ENCODE results near the gene FCHO2.
"Not testable (repeated sequence)": the region's sequence is repeated elsewhere in the genome, so short reads cannot be mapped to it uniquely, and the experiment has no call there.

GRCh38 chr5:73011612-73012011, 55.8 kb downstream of the FCHO2 start:
- not testable (repeated sequence) for TF ChIP-seq CTCF (conservative IDR thresholded peaks at IDR 0.05); ZFX (IDR thresholded peaks at IDR 0.05)

Measured in C4-2B (cell line).